H1 (cell line): Measurements from ENCODE around the gene ZNF582. TPM values are rescaled to one million over a fixed set of nuclear protein-coding genes. Genes with fewer than 3 reads are reported as not detected.

Experiments used
- CTCF ChIA-PET: fragments of 300-600 bp; sonication (Branson Sonifier 250); formaldehyde crosslinking; loops from one replicate; lab custom pipeline; 2021; ENCODE audit not compliant: partially characterized antibody; lab: Charles Lee
- POLR2A ChIA-PET: fragments of 300-600 bp; sonication (Branson Sonifier 250); formaldehyde crosslinking; loops from one replicate; lab custom pipeline; 2021; ENCODE audit warnings: inconsistent platforms; ENCODE audit not compliant: partially characterized antibody; lab: Charles Lee
- DNase-seq, 2 experiments: peaks; one replicate each; pipeline versions ENCODE4 v3.0.0 to v3.0.0-alpha.2; 2010 to 2022; ENCODE audit warnings: low spot score in 2 of 2, low read depth in 1 of 2, mixed read lengths in 1 of 2
- FAIRE-seq: peaks from 2 replicates; lab custom pipeline; 2011; peaks lifted over from hg19 to GRCh38; lab: Jason Lieb, UNC
- H2AFZ ChIP-seq: 2 replicates; pipeline ENCODE4 v1.8.1; 2012; ENCODE audit warnings: low read length, inconsistent platforms
- H2AK5ac ChIP-seq: 2 replicates; pipeline ENCODE4 v1.6.1; 2013; ENCODE audit warnings: low read depth, low read length
- H2BK120ac ChIP-seq: replicated peaks from 2 replicates; pipeline ENCODE3; 2013; ENCODE audit warnings: low read depth, low read length, inconsistent platforms
- H2BK12ac ChIP-seq: 2 replicates; pipeline ENCODE4 v1.6.1; 2013; ENCODE audit warnings: low read depth, low read length
- H2BK15ac ChIP-seq: 2 replicates; pipeline ENCODE4 v1.6.1; 2013; ENCODE audit warnings: low read length
- H2BK20ac ChIP-seq: 2 replicates; pipeline ENCODE4 v1.6.1; 2013; ENCODE audit warnings: low read length
- H2BK5ac ChIP-seq: 2 replicates; pipeline ENCODE4 v1.6.1; 2013; ENCODE audit warnings: low read depth, low read length
- H3K14ac ChIP-seq: 2 replicates; pipeline ENCODE4 v1.6.1; 2013; ENCODE audit warnings: inconsistent platforms; ENCODE audit not compliant: insufficient read length
- H3K18ac ChIP-seq: 2 replicates; pipeline ENCODE4 v1.6.1; 2013; ENCODE audit warnings: low read length; ENCODE audit errors: extremely low read depth
- H3K23ac ChIP-seq: 2 replicates; pipeline ENCODE4 v1.6.1; 2013; ENCODE audit warnings: inconsistent platforms; ENCODE audit not compliant: insufficient read length
- H3K23me2 ChIP-seq: 2 replicates; pipeline ENCODE4 v1.6.1; 2013; ENCODE audit warnings: low read depth, low read length
- H3K27ac ChIP-seq: 2 replicates; pipeline ENCODE4 v1.6.1; 2011; ENCODE audit warnings: low read depth, low read length, inconsistent platforms
- H3K27me3 ChIP-seq, 4 experiments: replicated peaks in 1 of 4; 1 replicate in 1 of 4; 2 replicates in 3 of 4; pipeline versions ENCODE4 v1.6.1 to v1.8.1; 2011 to 2013; ENCODE audit warnings: low read length in 3 of 4, mild to moderate bottlenecking in 3 of 4, inconsistent platforms in 2 of 4, mixed read lengths in 2 of 4, moderate library complexity in 1 of 4; ENCODE audit not compliant: control insufficient read depth in 3 of 4, insufficient read depth in 3 of 4; ENCODE audit errors: extremely low read depth in 1 of 4
- H3K36me3 ChIP-seq, 4 experiments: 2 replicates each; pipeline versions ENCODE4 v1.6.1 to v1.8.1; 2011 to 2013; ENCODE audit warnings: mild to moderate bottlenecking in 4 of 4, low read length in 3 of 4, moderate library complexity in 2 of 4, control low read depth in 1 of 4, inconsistent platforms in 1 of 4; ENCODE audit not compliant: insufficient read depth in 4 of 4, control insufficient read depth in 2 of 4
- H3K4ac ChIP-seq: replicated peaks from 2 replicates; pipeline ENCODE3; 2013; ENCODE audit warnings: low read length, low read depth, mixed read lengths, inconsistent platforms; ENCODE audit not compliant: insufficient read length
- H3K4me1 ChIP-seq, 4 experiments: replicated peaks in 1 of 4; 1 replicate in 1 of 4; 2 replicates in 3 of 4; pipeline versions ENCODE4 v1.6.1 to v1.8.1; 2011 to 2013; ENCODE audit warnings: low read length in 3 of 4, inconsistent platforms in 2 of 4, mixed read lengths in 1 of 4; ENCODE audit not compliant: insufficient read depth in 4 of 4, control insufficient read depth in 3 of 4
- H3K4me2 ChIP-seq, 2 experiments: 2 replicates each; pipeline versions ENCODE4 v1.6.1 to v1.8.1; 2011 to 2013; ENCODE audit warnings: low read depth in 2 of 2, low read length in 2 of 2, control low read depth in 1 of 2, inconsistent platforms in 1 of 2, mild to moderate bottlenecking in 1 of 2; ENCODE audit not compliant: insufficient read depth in 1 of 2
- H3K4me3 ChIP-seq, 4 experiments: fragments of 200-600, 300-600 bp in 1 of 4; sonication (generic), shearing (Covaris generic), sonication (Bioruptor Twin) in 1 of 4; 2 replicates each; pipeline versions ENCODE4 v1.5.1 to v1.8.1; 2011 to 2016; ENCODE audit warnings: low read length in 4 of 4, low read depth in 3 of 4, control low read depth in 2 of 4, inconsistent platforms in 2 of 4, mild to moderate bottlenecking in 2 of 4, mixed read lengths in 1 of 4, moderate library complexity in 1 of 4; ENCODE audit not compliant: insufficient read depth in 2 of 4; ENCODE audit errors: extremely low read depth in 1 of 4
- H3K56ac ChIP-seq: replicated peaks from 2 replicates; pipeline ENCODE3; 2013; ENCODE audit warnings: low read depth, mild to moderate bottlenecking, mixed read lengths, low read length, inconsistent platforms; ENCODE audit not compliant: insufficient read length
- H3K79me1 ChIP-seq: 2 replicates; pipeline ENCODE4 v1.6.1; 2013; ENCODE audit warnings: low read depth, low read length, control low read depth
- H3K79me2 ChIP-seq, 2 experiments: 2 replicates each; pipeline versions ENCODE4 v1.6.1 to v1.8.1; 2012 to 2013; ENCODE audit warnings: low read length in 2 of 2, mild to moderate bottlenecking in 2 of 2, inconsistent platforms in 1 of 2; ENCODE audit not compliant: insufficient read depth in 2 of 2, control insufficient read depth in 1 of 2
- H3K9ac ChIP-seq, 4 experiments: replicated peaks in 1 of 4; 1 replicate in 1 of 4; 2 replicates in 3 of 4; pipeline versions ENCODE4 v1.6.1 to v1.8.1; 2011 to 2013; ENCODE audit warnings: low read depth in 3 of 4, low read length in 3 of 4, control low read depth in 2 of 4, mild to moderate bottlenecking in 2 of 4, moderate library complexity in 2 of 4, inconsistent platforms in 1 of 4; ENCODE audit errors: extremely low read depth in 1 of 4
- H3K9me3 ChIP-seq, 2 experiments: 2 replicates each; pipeline versions ENCODE4 v1.6.1 to v1.8.1; 2012 to 2013; ENCODE audit warnings: mild to moderate bottlenecking in 2 of 2, moderate library complexity in 2 of 2, control low read depth in 1 of 2, inconsistent platforms in 1 of 2, low read depth in 1 of 2, low read length in 1 of 2, mixed read lengths in 1 of 2; ENCODE audit not compliant: insufficient read depth in 2 of 2
- H4K20me1 ChIP-seq, 2 experiments: replicated peaks in 1 of 2; 2 replicates each; pipeline versions ENCODE3 to v1.8.1; 2011 to 2013; ENCODE audit warnings: inconsistent platforms in 2 of 2, low read length in 2 of 2, mild to moderate bottlenecking in 1 of 2; ENCODE audit not compliant: insufficient read depth in 2 of 2, control insufficient read depth in 1 of 2
- H4K5ac ChIP-seq: 2 replicates; pipeline ENCODE4 v1.6.1; 2013; ENCODE audit warnings: low read length, low read depth, mixed read lengths, inconsistent platforms; ENCODE audit not compliant: insufficient read length
- H4K8ac ChIP-seq: 2 replicates; pipeline ENCODE4 v1.8.0; 2013; ENCODE audit warnings: mild to moderate bottlenecking, moderate library complexity, low read length, inconsistent platforms; ENCODE audit not compliant: insufficient read depth; ENCODE audit errors: extremely low read depth
- H4K91ac ChIP-seq: replicated peaks from 2 replicates; pipeline ENCODE3; 2013; ENCODE audit warnings: low read length, mixed read lengths, inconsistent platforms; ENCODE audit not compliant: insufficient read length
- BCL11A ChIP-seq, 2 experiments: IDR thresholded peaks; one replicate each; pipeline ENCODE4 v1.6.1; 2011; ENCODE audit warnings: low read depth in 2 of 2, low read length in 2 of 2, mild to moderate bottlenecking in 2 of 2
- FOSL1 ChIP-seq: IDR thresholded peaks from 2 replicates; pipeline ENCODE4 v1.6.1; 2011; ENCODE audit warnings: mild to moderate bottlenecking, low read depth, low read length, moderate library complexity; ENCODE audit not compliant: insufficient read depth
- GABPA ChIP-seq: IDR thresholded peaks from 2 replicates; pipeline ENCODE4 v1.6.1; 2011; ENCODE audit warnings: mild to moderate bottlenecking, low read length, moderate library complexity, borderline replicate concordance; ENCODE audit not compliant: insufficient read depth
- GTF2F1 ChIP-seq: IDR thresholded peaks from 2 replicates; pipeline ENCODE4 v1.6.1; 2012; ENCODE audit warnings: low read depth, low read length, improper control_type of control experiment, borderline replicate concordance
- JUND ChIP-seq: IDR thresholded peaks from 2 replicates; pipeline ENCODE4 v1.6.1; 2011; ENCODE audit warnings: mild to moderate bottlenecking, improper control_type of control experiment, low read length
- KDM1A ChIP-seq: fragments of 200-600, 300-600 bp; sonication (generic); IDR thresholded peaks from 2 replicates; pipeline ENCODE4 v1.7.1; 2016; ENCODE audit warnings: mild to moderate bottlenecking, low read length, borderline replicate concordance
- SIN3A ChIP-seq, 2 experiments: IDR thresholded peaks in 1 of 2; conservative IDR thresholded peaks in 1 of 2; 2 replicates each; pipeline ENCODE4 v1.6.1; 2011 to 2012; ENCODE audit warnings: low read length in 2 of 2, improper control_type of control experiment in 1 of 2, low read depth in 1 of 2, mild to moderate bottlenecking in 1 of 2
- ZNF274 ChIP-seq: IDR thresholded peaks from 2 replicates; pipeline ENCODE4 v1.7.0; 2012; ENCODE audit warnings: low read length, borderline replicate concordance; ENCODE audit errors: extremely low read depth
- WGBS, 2 experiments: shearing (Covaris generic) in 1 of 2; methylation state at CpG; one replicate each; pipeline versions ENCODE4 v1.1.6 to v1.1.7; 2013 to 2015; ENCODE audit warnings: low lambda C conversion rate in 2 of 2, mixed read lengths in 2 of 2, inconsistent platforms in 1 of 2, low coverage in 1 of 2, missing lambda C conversion rate in 1 of 2; ENCODE audit not compliant: insufficient replicate concordance in 2 of 2, insufficient coverage in 1 of 2, insufficient read length in 1 of 2; ENCODE audit errors: extremely low coverage in 1 of 2, missing lambda C conversion rate in 1 of 2; 5-methylcytosine and 5-hydroxymethylcytosine counted together
- polyA plus RNA-seq, 7 experiments: library from polyadenylated mRNA; depleted of rRNA in 3 of 7; stranded (reverse) in 5 of 7; unstranded in 2 of 7; fragments of >200 nt in 5 of 7; fragments of 200-250 nt in 2 of 7; gene quantifications; 1 replicate in 5 of 7; 2 replicates in 1 of 7; 4 replicates in 1 of 7; pipeline versions ENCODE4 v1.2.1 to v1.2.3, GENCODE V29; 2011 to 2013; ENCODE audit warnings: missing spikeins in 2 of 7, mixed read lengths in 2 of 7
- total RNA-seq: library from RNA; stranded (reverse); fragmentation: NEBNext Ultra II Directional; extraction: Animal tissue kit (Norgen Biotek cat#: 25700); gene quantifications from 2 replicates; pipeline ENCODE4 v1.2.1, GENCODE V29; 2021

Gene ZNF582
- total and polyA plus RNA-seq, 2 of the 8 experiments (the other 6 are each of a cell fraction or from before 2014, with no cell fraction given), result 3.8 to 5.8 TPM

- Histone ChIP-seq H3K4me1 (peaks cover 0 to 1% (median 0%) of the 10 kb centered on the region in 4 experiments; a peak in 2 of 7 replicates), H2AK5ac (no peak overlapping the region), H4K20me1 (no peaks in the 10 kb centered on the region), H3K27ac (no peak overlapping the region), H2BK120ac (no peak overlapping the region), H2BK20ac (no peak overlapping the region), H3K27me3 (no peaks in the 10 kb centered on the region), H3K79me1 (no peaks in the 10 kb centered on the region), H4K8ac (no peak overlapping the region), H3K9ac (no peak overlapping the region), H3K56ac (no peak overlapping the region), H3K4me2 (no peak overlapping the region), H3K36me3 (no peaks in the 10 kb centered on the region), H4K91ac (no peak overlapping the region), H3K79me2 (no peaks in the 10 kb centered on the region), H3K14ac (no peak overlapping the region), H3K4me3 (no peak overlapping the region), H3K4ac (no peak overlapping the region), H3K23me2 (no peaks in the 10 kb centered on the region), H2BK5ac (no peak overlapping the region), H2BK12ac (no peak overlapping the region), H3K18ac (no peak overlapping the region), H2BK15ac (no peak overlapping the region), H2AFZ (no peak overlapping the region), H3K23ac (no peak overlapping the region), H4K5ac (no peak overlapping the region), H3K9me3 (no peaks in the 10 kb centered on the region)
- ChIA-PET CTCF (interaction anchor here (1.0 to 1.5 kb wide), 5 partner anchors 12 to 793 kb away, joined by 3 read pairs; partner anchors contain the start of gene ZNF582), POLR2A (no interaction called here)
- TF ChIP-seq FOSL1 (no peak), KDM1A (no peak), JUND (no peak), ZNF274 (no peak), GTF2F1 (no peak), GABPA (no peak), SIN3A (conservative IDR thresholded peaks at IDR 0.05 in 1 of 2, IDR thresholded peaks at IDR 0.05 in 1 of 2; ENCODE audit: low read depth in 1 of 2, low read length in 2 of 2) (no peak), BCL11A (IDR thresholded peaks at IDR 0.05; ENCODE audit: low read depth in 2 of 2, low read length in 2 of 2) (no peak)
- FAIRE-seq, result no peak
- 100% methylated on average over 1 of the region's 1 CpG; no CpG with 5 or more reads in 1 of the 2 experiments for WGBS, 2 experiments
- no peak for DNase-seq
These were observed 37.8 kb downstream of the ZNF582 start for GRCh38 chr19:56355517-56355916.
